PC-9 (cell line): ENCODE results near the gene KIAA2012. TPM values are rescaled to one million over a fixed set of nuclear protein-coding genes. Genes with fewer than 3 reads are reported as not detected.

Source experiments
- BruUV-seq: library from RNA; stranded (reverse); fragments of 400-500 nt; replicated peaks from 2 replicates; lab custom pipeline; 2021; lab: Mats Ljungman, UMichigan
- CTCF ChIA-PET: fragments of 300-600 bp; sonication (Branson Sonifier 250); formaldehyde crosslinking; loops from one replicate; lab custom pipeline; 2022; ENCODE audit warnings: antibody characterized with exemption; lab: Charles Lee
- POLR2A ChIA-PET: fragments of 300-600 bp; sonication (Branson Sonifier 250); formaldehyde crosslinking; loops from one replicate; lab custom pipeline; 2022; ENCODE audit warnings: antibody characterized with exemption; ENCODE audit not compliant: unreplicated experiment; lab: Charles Lee
- DNase-seq, 2 experiments: peaks; one replicate each; pipeline versions ENCODE4 v3.0.0 to v3.0.0-alpha.2; 2015 to 2022; ENCODE audit warnings: mixed read lengths in 1 of 2
- H2AFZ ChIP-seq: fragments of 200-600 bp; sonication (generic); 2 replicates; pipeline ENCODE4 v1.8.1; 2017; ENCODE audit warnings: antibody characterized with exemption
- H3F3A ChIP-seq: fragments of 200-600 bp; sonication (generic); 2 replicates; pipeline ENCODE4 v1.8.1; 2017; ENCODE audit warnings: antibody characterized with exemption, mild to moderate bottlenecking, low read depth; ENCODE audit not compliant: insufficient read depth
- H3K27ac ChIP-seq: fragments of 200-600 bp; sonication (generic); 2 replicates; pipeline ENCODE4 v1.6.1; 2016; ENCODE audit warnings: mixed run types
- H3K27me3 ChIP-seq: fragments of 200-600 bp; sonication (generic); 2 replicates; pipeline ENCODE4 v1.6.1; 2016; ENCODE audit warnings: low read depth, mixed run types; ENCODE audit not compliant: insufficient read depth
- H3K36me3 ChIP-seq: fragments of 200-600 bp; sonication (generic); 2 replicates; pipeline ENCODE4 v1.6.1; 2016; ENCODE audit warnings: low read depth, mixed run types
- H3K4me1 ChIP-seq: fragments of 200-600 bp; sonication (generic); replicated peaks from 2 replicates; pipeline ENCODE4 v1.6.1; 2016; ENCODE audit warnings: mixed run types; ENCODE audit not compliant: insufficient read depth
- H3K4me2 ChIP-seq: fragments of 200-600 bp; sonication (generic); 2 replicates; pipeline ENCODE4 v1.6.1; 2017; ENCODE audit warnings: mixed run types
- H3K4me3 ChIP-seq: fragments of 200-600 bp; sonication (generic); 2 replicates; pipeline ENCODE4 v1.6.1; 2016; ENCODE audit warnings: mixed run types
- H3K79me2 ChIP-seq: fragments of 200-600 bp; sonication (generic); 2 replicates; pipeline ENCODE4 v1.6.1; 2017; ENCODE audit warnings: low read depth, mixed run types
- H3K9me2 ChIP-seq: fragments of 200-600 bp; sonication (generic); 2 replicates; pipeline ENCODE4 v1.8.1; 2017; ENCODE audit warnings: mild to moderate bottlenecking; ENCODE audit not compliant: insufficient read depth
- H3K9me3 ChIP-seq: fragments of 200-600 bp; sonication (generic); 2 replicates; pipeline ENCODE4 v1.8.1; 2016; ENCODE audit warnings: low read depth; ENCODE audit not compliant: insufficient read depth
- H4K20me1 ChIP-seq: fragments of 200-600 bp; sonication (generic); 2 replicates; pipeline ENCODE4 v1.8.1; 2017; ENCODE audit not compliant: insufficient read depth
- CTCF ChIP-seq: fragments of 200-600 bp; sonication (generic); conservative IDR thresholded peaks from 2 replicates; pipeline ENCODE4 v1.6.1; 2017; ENCODE audit warnings: mixed run types, antibody characterized with exemption, mild to moderate bottlenecking, moderate library complexity
- EZH2 ChIP-seq: fragments of 200-600 bp; sonication (generic); IDR thresholded peaks from 2 replicates; pipeline ENCODE4 v1.8.0; 2017; ENCODE audit warnings: antibody characterized with exemption, low read depth
- intact Hi-C: fragments of 100-400 bp; cut with micrococcal nuclease; formaldehyde crosslinking; loops from one replicate; pipeline ENCODE4 v1.10.0; 2022; ENCODE audit not compliant: unreplicated experiment
- total RNA-seq: library from RNA; stranded (reverse); gene quantifications from 2 replicates; pipeline ENCODE4 v1.2.3, GENCODE V29; 2021

The KIAA2012 gene
- total RNA-seq, 1 experiment from 2014 or later, result not detected

- Histone ChIP-seq H3F3A (peaks cover 6% of the 10 kb centered on the region; the same call in 1 of the 2 replicates), H4K20me1 (no peaks in the 10 kb centered on the region), H2AFZ (no peak overlapping the region), H3K27ac (no peak overlapping the region), H3K4me3 (no peak overlapping the region), H3K4me2 (no peak overlapping the region), H3K9me2 (no peaks in the 10 kb centered on the region), H3K9me3 (no peaks in the 10 kb centered on the region), H3K27me3 (no peaks in the 10 kb centered on the region), H3K36me3 (no peaks in the 10 kb centered on the region), H3K4me1 (peaks cover 17% of the 10 kb centered on the region), H3K79me2 (no peaks in the 10 kb centered on the region)
- TF ChIP-seq EZH2, result no peak
- no peak for TF ChIP-seq CTCF
- BruUV-seq, result no TSS peak
- intact Hi-C loops, result no loop called here
- ChIA-PET POLR2A (no interaction called here), CTCF (no interaction called here)
- DNase-seq, result no peak
These were observed 45.1 kb downstream of the KIAA2012 start for GRCh38 chr2:202118168-202118567.

GRCh38 chr2:202120828-202121227, 47.8 kb downstream of the KIAA2012 start:
- no peak overlapping the region for H3K4me2 ChIP-seq
- ChIA-PET CTCF (no interaction called here), POLR2A (no interaction called here)
- no peaks in the 10 kb centered on the region for H3K36me3 ChIP-seq
- BruUV-seq, result no TSS peak
- TF ChIP-seq EZH2 (no peak), CTCF (no peak)
- no peak overlapping the region for H2AFZ ChIP-seq
- no peaks in the 10 kb centered on the region for H4K20me1 ChIP-seq
- DNase-seq, result no peak
- H3F3A ChIP-seq, result 0 out of 2 replicates have a peak, but pooled peaks cover 3% of the 10 kb centered on the region
- no peak overlapping the region for H3K4me3 ChIP-seq
- no peak overlapping the region for H3K27ac ChIP-seq
- no peaks in the 10 kb centered on the region for H3K79me2 ChIP-seq
- no peaks in the 10 kb centered on the region for H3K9me2 ChIP-seq
- H3K27me3 ChIP-seq, result no peaks in the 10 kb centered on the region
- no peaks in the 10 kb centered on the region for H3K9me3 ChIP-seq
- peaks cover 4% of the 10 kb centered on the region for H3K4me1 ChIP-seq
- intact Hi-C loops, result no loop called here

- ChIA-PET POLR2A (no interaction called here), CTCF (no interaction called here)
- BruUV-seq, result no TSS peak
- Histone ChIP-seq H3K79me2 (no peaks in the 10 kb centered on the region), H3K9me3 (no peaks in the 10 kb centered on the region), H2AFZ (no peak overlapping the region), H3K4me1 (no peaks in the 10 kb centered on the region), H3F3A (no peaks in the 10 kb centered on the region), H4K20me1 (no peaks in the 10 kb centered on the region), H3K27ac (no peak overlapping the region), H3K4me3 (no peak overlapping the region), H3K36me3 (no peaks in the 10 kb centered on the region), H3K27me3 (no peaks in the 10 kb centered on the region), H3K9me2 (no peaks in the 10 kb centered on the region), H3K4me2 (no peak overlapping the region)
- intact Hi-C loops, result no loop called here
- DNase-seq, result no peak
- TF ChIP-seq CTCF (no peak), EZH2 (no peak)
These were observed 48.6 kb downstream of the KIAA2012 start for GRCh38 chr2:202121532-202122162.
